NB4 (cell line): ENCODE measurements around the gene ALDH16A1.

ENCODE experiments used
- CTCF ChIP-seq: IDR thresholded peaks from one replicate; pipeline ENCODE4 v1.5.1; 2012; ENCODE audit warnings: low read depth, low read length
- TF ChIP-seq, protein P1 (sequence below): IDR thresholded peaks from 2 replicates; pipeline ENCODE4 v1.6.1; 2011; ENCODE audit warnings: low read depth, low read length

GRCh38 chr19:49496574-49497008 is 43.6 kb downstream of the ALDH16A1 start:
- no peak for TF ChIP-seq CTCF
- TF ChIP-seq, protein P1, sequence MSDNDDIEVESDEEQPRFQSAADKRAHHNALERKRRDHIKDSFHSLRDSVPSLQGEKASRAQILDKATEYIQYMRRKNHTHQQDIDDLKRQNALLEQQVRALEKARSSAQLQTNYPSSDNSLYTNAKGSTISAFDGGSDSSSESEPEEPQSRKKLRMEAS = no peak
